Endothelial cell of umbilical vein (primary cell): Measurements from ENCODE around the gene MAP2K5. TPM values are rescaled to one million over a fixed set of nuclear protein-coding genes. Genes with fewer than 3 reads are reported as not detected.

Experiments used
- BruUV-seq: library from RNA; stranded (reverse); fragments of 400-500 nt; replicated peaks from 2 replicates; lab custom pipeline; 2021; lab: Mats Ljungman, UMichigan
- CTCF ChIA-PET: fragments of 300-600, 350-600 bp; sonication (Branson Sonifier 250); formaldehyde crosslinking; loops from one replicate; lab custom pipeline; 2021; ENCODE audit warnings: antibody characterized with exemption, inconsistent platforms; lab: Charles Lee
- POLR2A ChIA-PET: fragments of 300-600, 350-600 bp; sonication (Branson Sonifier 250); formaldehyde crosslinking; loops from one replicate; lab custom pipeline; 2021; ENCODE audit warnings: antibody characterized with exemption, inconsistent platforms; lab: Charles Lee
- DNase-seq: peaks from one replicate; pipeline ENCODE4 v3.0.0-alpha.2; 2011; ENCODE audit warnings: low read depth, low spot score
- FAIRE-seq: peaks from 2 replicates; lab custom pipeline; 2011; peaks lifted over from hg19 to GRCh38; lab: Jason Lieb, UNC
- H2AFZ ChIP-seq: 2 replicates; pipeline ENCODE4 v1.6.0; 2012; ENCODE audit warnings: low read depth, low read length, control low read depth, inconsistent platforms
- H3K27ac ChIP-seq: 2 replicates; pipeline ENCODE4 v1.5.1; 2011; ENCODE audit warnings: low read depth, mild to moderate bottlenecking, control low read depth, low read length, moderate library complexity; ENCODE audit not compliant: insufficient read depth
- H3K27me3 ChIP-seq, 2 experiments: 2 replicates each; pipeline versions ENCODE4 v1.6.0 to v1.6.1; 2011; ENCODE audit warnings: low read length in 2 of 2, mixed read lengths in 1 of 2; ENCODE audit not compliant: control insufficient read depth in 2 of 2, insufficient read depth in 2 of 2
- H3K36me3 ChIP-seq, 2 experiments: 2 replicates in 1 of 2; 3 replicates in 1 of 2; pipeline ENCODE4 v1.5.1; 2011; ENCODE audit warnings: low read length in 2 of 2, mild to moderate bottlenecking in 1 of 2, moderate library complexity in 1 of 2; ENCODE audit not compliant: control insufficient read depth in 2 of 2, insufficient read depth in 2 of 2; ENCODE audit errors: extremely low read depth in 1 of 2
- H3K4me1 ChIP-seq: 3 replicates; pipeline ENCODE4 v1.5.1; 2011; ENCODE audit warnings: mild to moderate bottlenecking, low read length; ENCODE audit not compliant: control insufficient read depth, insufficient read depth; ENCODE audit errors: extremely low read depth
- H3K4me2 ChIP-seq: 2 replicates; pipeline ENCODE4 v1.6.1; 2011; ENCODE audit warnings: low read length, control low read depth, mixed read lengths; ENCODE audit not compliant: insufficient read depth
- H3K4me3 ChIP-seq, 3 experiments: fragments of 200-600 bp in 1 of 3; sonication (generic), shearing (Covaris generic) in 1 of 3; replicated peaks in 1 of 3; 2 replicates each; pipeline ENCODE4 v1.5.1; 2011 to 2016; ENCODE audit warnings: control low read depth in 3 of 3, low read length in 3 of 3, mild to moderate bottlenecking in 2 of 3, inconsistent platforms in 1 of 3, low read depth in 1 of 3, moderate library complexity in 1 of 3; ENCODE audit not compliant: insufficient read depth in 1 of 3
- H3K79me2 ChIP-seq: 2 replicates; pipeline ENCODE4 v1.6.0; 2012; ENCODE audit warnings: low read length, inconsistent platforms; ENCODE audit not compliant: control insufficient read depth, insufficient read depth
- H3K9ac ChIP-seq: replicated peaks from 2 replicates; pipeline ENCODE3; 2011; ENCODE audit warnings: low read length, control low read depth; ENCODE audit not compliant: insufficient read depth; ENCODE audit errors: extremely low read depth
- H3K9me1 ChIP-seq: replicated peaks from 3 replicates; pipeline ENCODE4 v1.6.0; 2011; ENCODE audit warnings: mild to moderate bottlenecking, low read length; ENCODE audit not compliant: control insufficient read depth, insufficient read depth; ENCODE audit errors: extremely low read depth
- H3K9me3 ChIP-seq: replicated peaks from 2 replicates; pipeline ENCODE4 v1.5.1; 2012; ENCODE audit warnings: low read length, inconsistent platforms; ENCODE audit not compliant: control insufficient read depth, insufficient read depth
- H4K20me1 ChIP-seq: replicated peaks from 2 replicates; pipeline ENCODE3; 2011; ENCODE audit warnings: mild to moderate bottlenecking, low read length; ENCODE audit not compliant: control insufficient read depth, insufficient read depth; ENCODE audit errors: extremely low read depth
- CTCF ChIP-seq, 2 donors: IDR thresholded peaks; 1 replicate in 1 of 2; 2 replicates in 1 of 2; pipeline ENCODE4 v1.5.1; 2011; ENCODE audit warnings: low read length in 2 of 2, mild to moderate bottlenecking in 2 of 2, moderate library complexity in 2 of 2, control low read depth in 1 of 2, inconsistent platforms in 1 of 2, low read depth in 1 of 2; ENCODE audit not compliant: insufficient read depth in 1 of 2; ENCODE audit errors: extremely low read depth in 1 of 2
- EZH2 ChIP-seq: IDR thresholded peaks from 2 replicates; pipeline ENCODE4 v1.6.1; 2012; ENCODE audit warnings: borderline replicate concordance, low read depth, mild to moderate bottlenecking, moderate library complexity, low read length, inconsistent platforms; ENCODE audit not compliant: severe bottlenecking
- FOS ChIP-seq: IDR thresholded peaks from 2 replicates; pipeline ENCODE4 v1.6.1; 2011; ENCODE audit warnings: mild to moderate bottlenecking, low read length, moderate library complexity, borderline replicate concordance; ENCODE audit not compliant: insufficient read depth
- GATA2 ChIP-seq: IDR thresholded peaks from 2 replicates; pipeline ENCODE4 v1.7.0; 2011; ENCODE audit warnings: low read depth, mild to moderate bottlenecking, moderate library complexity, mixed read lengths, low read length; ENCODE audit not compliant: insufficient read length, insufficient read depth
- JUN ChIP-seq: IDR thresholded peaks from 2 replicates; pipeline ENCODE4 v1.6.1; 2011; ENCODE audit warnings: borderline replicate concordance, low read depth; ENCODE audit not compliant: insufficient read length, insufficient read depth
- MAX ChIP-seq: IDR thresholded peaks from 2 replicates; pipeline ENCODE4 v1.6.1; 2011; ENCODE audit not compliant: insufficient read depth, insufficient read length
- MYC ChIP-seq: IDR thresholded peaks from one replicate; pipeline ENCODE4 v1.6.1; 2011; ENCODE audit warnings: mild to moderate bottlenecking, low read depth, low read length
- POLR2A ChIP-seq: IDR thresholded peaks from 2 replicates; pipeline ENCODE4 v1.6.1; 2012; ENCODE audit warnings: low read depth, mild to moderate bottlenecking, control low read depth, low read length
- POLR2AphosphoS5 ChIP-seq: IDR thresholded peaks from 2 replicates; pipeline ENCODE4 v1.6.1; 2012; ENCODE audit warnings: low read depth, mild to moderate bottlenecking, control low read depth, low read length, moderate library complexity; ENCODE audit not compliant: insufficient read depth
- dilution Hi-C: fragments of 300-500 bp; cut with MboI; formaldehyde crosslinking; loops from one replicate; pipeline ENCODE4 v1.15.0; 2019; ENCODE audit warnings: low sequenced_read_pairs; ENCODE audit not compliant: extremely low pct_ligation_motif_present
- intact Hi-C: fragments of 100-400 bp; cut with micrococcal nuclease; formaldehyde crosslinking; loops from one replicate; pipeline ENCODE4 v1.10.0; 2022
- polyA plus RNA-seq, 4 experiments: library from polyadenylated mRNA; depleted of rRNA in 3 of 4; stranded (reverse) in 3 of 4; unstranded in 1 of 4; fragments of >200 nt; gene quantifications; 2 replicates each; pipeline versions ENCODE4 v1.2.1 to v1.2.3, GENCODE V29; 2011 to 2012; ENCODE audit warnings: missing spikeins in 1 of 4
- total RNA-seq: library from RNA; stranded (reverse); gene quantifications from 2 replicates; pipeline ENCODE4 v1.2.3, GENCODE V29; 2021

Gene MAP2K5
- total and polyA plus RNA-seq, 2 donors (not counting 3 experiments of a cell fraction or from before 2014, with no cell fraction given): 4.9 to 24.7 TPM

GRCh38 chr15:67745073-67746006, 202.8 kb downstream of the MAP2K5 start:
- intact Hi-C loops: no loop called here
- POLR2A ChIA-PET: no interaction called here
- H3K79me2 ChIP-seq: no peaks in the 10 kb centered on the region
- BruUV-seq: no TSS peak
- no peak overlapping the region for H3K9ac ChIP-seq
- no peaks in the 10 kb centered on the region for H3K36me3 ChIP-seq
- DNase-seq: no peak
- CTCF ChIA-PET: no interaction called here
- H3K9me3 ChIP-seq: no peaks in the 10 kb centered on the region
- no peak for FAIRE-seq
- no peaks in the 10 kb centered on the region for H3K27me3 ChIP-seq
- H3K4me1 ChIP-seq: no peaks in the 10 kb centered on the region
- no peaks in the 10 kb centered on the region for H4K20me1 ChIP-seq
- H3K9me1 ChIP-seq: no peaks in the 10 kb centered on the region
- no peak for TF ChIP-seq CTCF (IDR thresholded peaks at IDR 0.05; ENCODE audit: extremely low read depth in 1 of 2, insufficient read depth in 1 of 2, low read depth in 1 of 2, low read length in 2 of 2)
- TF ChIP-seq JUN: no peak
- TF ChIP-seq MAX: no peak
- no peak for TF ChIP-seq EZH2
- TF ChIP-seq POLR2AphosphoS5: no peak
- TF ChIP-seq FOS: no peak
- no peak for TF ChIP-seq MYC
- no peak for TF ChIP-seq GATA2
- TF ChIP-seq POLR2A: no peak
- H3K4me3 ChIP-seq: no peak overlapping the region
- dilution Hi-C loops: no loop called here
- H2AFZ ChIP-seq: no peak overlapping the region
- H3K4me2 ChIP-seq: no peak overlapping the region
- no peak overlapping the region for H3K27ac ChIP-seq
